ENCODE results near the gene SLX4IP. TPM values are rescaled to one million over a fixed set of nuclear protein-coding genes. Genes with fewer than 3 reads are reported as not detected.
A peak's percentile ranks its signal among the peaks of the same experiment; 100 is the strongest.

SLX4IP gene
- total and polyA plus RNA-seq, 2 of the 13 experiments (the other 11 are each of a cell fraction or from before 2014, with no cell fraction given): 3.6 to 7.3 TPM

GRCh38 chr20:10429443-10429981 is 5.6 kb upstream of the SLX4IP start (continued):
- TF ChIP-seq ATF1 (CRISPR knock-in tag; IDR thresholded peaks at IDR 0.05): no peak
- TF ChIP-seq ESRRA (CRISPR knock-in tag; IDR thresholded peaks at IDR 0.05; ENCODE audit: low read depth): peak; percentile 73; the same call in 1 of the 2 replicates
- TF ChIP-seq ZNF678 (CRISPR knock-in tag; IDR thresholded peaks at IDR 0.05): no peak
- TF ChIP-seq JUND (CRISPR knock-in tag; IDR thresholded peaks at IDR 0.05): no peak
- TF ChIP-seq KLF16 (CRISPR knock-in tag; IDR thresholded peaks at IDR 0.05): no peak; a peak in 1 of 4 replicates
- peak; percentile 70; the same call in 1 of the 2 replicates for TF ChIP-seq ZBTB25 (CRISPR knock-in tag; IDR thresholded peaks at IDR 0.05)
- no peak for TF ChIP-seq CCAR2 (optimal IDR thresholded peaks at IDR 0.05; ENCODE audit: low read depth, low read length)
- TF ChIP-seq PHF21A (CRISPR knock-in tag; IDR thresholded peaks at IDR 0.05): peak; percentile 55
- TF ChIP-seq ZNF772 (CRISPR knock-in tag; IDR thresholded peaks at IDR 0.05): no peak
- TF ChIP-seq, protein P1, sequence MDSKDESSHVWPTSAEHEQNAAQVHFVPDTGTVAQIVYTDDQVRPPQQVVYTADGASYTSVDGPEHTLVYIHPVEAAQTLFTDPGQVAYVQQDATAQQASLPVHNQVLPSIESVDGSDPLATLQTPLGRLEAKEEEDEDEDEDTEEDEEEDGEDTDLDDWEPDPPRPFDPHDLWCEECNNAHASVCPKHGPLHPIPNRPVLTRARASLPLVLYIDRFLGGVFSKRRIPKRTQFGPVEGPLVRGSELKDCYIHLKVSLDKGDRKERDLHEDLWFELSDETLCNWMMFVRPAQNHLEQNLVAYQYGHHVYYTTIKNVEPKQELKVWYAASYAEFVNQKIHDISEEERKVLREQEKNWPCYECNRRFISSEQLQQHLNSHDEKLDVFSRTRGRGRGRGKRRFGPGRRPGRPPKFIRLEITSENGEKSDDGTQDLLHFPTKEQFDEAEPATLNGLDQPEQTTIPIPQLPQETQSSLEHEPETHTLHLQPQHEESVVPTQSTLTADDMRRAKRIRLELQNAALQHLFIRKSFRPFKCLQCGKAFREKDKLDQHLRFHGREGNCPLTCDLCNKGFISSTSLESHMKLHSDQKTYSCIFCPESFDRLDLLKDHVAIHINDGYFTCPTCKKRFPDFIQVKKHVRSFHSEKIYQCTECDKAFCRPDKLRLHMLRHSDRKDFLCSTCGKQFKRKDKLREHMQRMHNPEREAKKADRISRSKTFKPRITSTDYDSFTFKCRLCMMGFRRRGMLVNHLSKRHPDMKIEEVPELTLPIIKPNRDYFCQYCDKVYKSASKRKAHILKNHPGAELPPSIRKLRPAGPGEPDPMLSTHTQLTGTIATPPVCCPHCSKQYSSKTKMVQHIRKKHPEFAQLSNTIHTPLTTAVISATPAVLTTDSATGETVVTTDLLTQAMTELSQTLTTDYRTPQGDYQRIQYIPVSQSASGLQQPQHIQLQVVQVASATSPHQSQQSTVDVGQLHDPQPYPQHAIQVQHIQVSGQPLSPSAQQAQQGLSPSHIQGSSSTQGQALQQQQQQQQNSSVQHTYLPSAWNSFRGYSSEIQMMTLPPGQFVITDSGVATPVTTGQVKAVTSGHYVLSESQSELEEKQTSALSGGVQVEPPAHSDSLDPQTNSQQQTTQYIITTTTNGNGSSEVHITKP (CRISPR knock-in tag; IDR thresholded peaks at IDR 0.05; ENCODE audit: low read depth): 0 out of 2 replicates have a peak, but pooled peaks have one; percentile 29
- TF ChIP-seq, protein P2, sequence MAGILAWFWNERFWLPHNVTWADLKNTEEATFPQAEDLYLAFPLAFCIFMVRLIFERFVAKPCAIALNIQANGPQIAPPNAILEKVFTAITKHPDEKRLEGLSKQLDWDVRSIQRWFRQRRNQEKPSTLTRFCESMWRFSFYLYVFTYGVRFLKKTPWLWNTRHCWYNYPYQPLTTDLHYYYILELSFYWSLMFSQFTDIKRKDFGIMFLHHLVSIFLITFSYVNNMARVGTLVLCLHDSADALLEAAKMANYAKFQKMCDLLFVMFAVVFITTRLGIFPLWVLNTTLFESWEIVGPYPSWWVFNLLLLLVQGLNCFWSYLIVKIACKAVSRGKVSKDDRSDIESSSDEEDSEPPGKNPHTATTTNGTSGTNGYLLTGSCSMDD (CRISPR knock-in tag; IDR thresholded peaks at IDR 0.05): no peak
- no peak for TF ChIP-seq SRY (CRISPR knock-in tag; IDR thresholded peaks at IDR 0.05)
- no peak for TF ChIP-seq ZNF839 (CRISPR knock-in tag; IDR thresholded peaks at IDR 0.05; ENCODE audit: borderline replicate concordance)
- 0 out of 2 replicates have a peak, but pooled peaks have one; percentile 45 for TF ChIP-seq SMAD3 (CRISPR knock-in tag; IDR thresholded peaks at IDR 0.05)
- TF ChIP-seq FOXK1 (CRISPR knock-in tag; IDR thresholded peaks at IDR 0.05; ENCODE audit: borderline replicate concordance, low read depth): peak; percentile 85
- TF ChIP-seq MEF2D (CRISPR knock-in tag; IDR thresholded peaks at IDR 0.05): no peak
- 0 out of 2 replicates have a peak, but pooled peaks have one; percentile 53 for TF ChIP-seq ZNF556 (CRISPR knock-in tag; IDR thresholded peaks at IDR 0.05; ENCODE audit: borderline replicate concordance)
- TF ChIP-seq SP140L (CRISPR knock-in tag; IDR thresholded peaks at IDR 0.05; ENCODE audit: borderline replicate concordance): no peak
- TF ChIP-seq, protein P3, sequence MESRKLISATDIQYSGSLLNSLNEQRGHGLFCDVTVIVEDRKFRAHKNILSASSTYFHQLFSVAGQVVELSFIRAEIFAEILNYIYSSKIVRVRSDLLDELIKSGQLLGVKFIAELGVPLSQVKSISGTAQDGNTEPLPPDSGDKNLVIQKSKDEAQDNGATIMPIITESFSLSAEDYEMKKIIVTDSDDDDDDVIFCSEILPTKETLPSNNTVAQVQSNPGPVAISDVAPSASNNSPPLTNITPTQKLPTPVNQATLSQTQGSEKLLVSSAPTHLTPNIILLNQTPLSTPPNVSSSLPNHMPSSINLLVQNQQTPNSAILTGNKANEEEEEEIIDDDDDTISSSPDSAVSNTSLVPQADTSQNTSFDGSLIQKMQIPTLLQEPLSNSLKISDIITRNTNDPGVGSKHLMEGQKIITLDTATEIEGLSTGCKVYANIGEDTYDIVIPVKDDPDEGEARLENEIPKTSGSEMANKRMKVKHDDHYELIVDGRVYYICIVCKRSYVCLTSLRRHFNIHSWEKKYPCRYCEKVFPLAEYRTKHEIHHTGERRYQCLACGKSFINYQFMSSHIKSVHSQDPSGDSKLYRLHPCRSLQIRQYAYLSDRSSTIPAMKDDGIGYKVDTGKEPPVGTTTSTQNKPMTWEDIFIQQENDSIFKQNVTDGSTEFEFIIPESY (CRISPR knock-in tag; IDR thresholded peaks at IDR 0.05): peak; percentile 98
- TF ChIP-seq FOXA1 (IDR thresholded peaks at IDR 0.05): no peak
- peak; percentile 58; the same call in 1 of the 2 replicates for TF ChIP-seq FOXA1 (CRISPR knock-in tag; IDR thresholded peaks at IDR 0.05)
- peak; percentile 67 for TF ChIP-seq FOSL2 (CRISPR knock-in tag; IDR thresholded peaks at IDR 0.05)
- TF ChIP-seq E2F1 (CRISPR knock-in tag; IDR thresholded peaks at IDR 0.05): no peak
